ENCODE results near the gene STEAP3.

STEAP3 gene

DNA sequence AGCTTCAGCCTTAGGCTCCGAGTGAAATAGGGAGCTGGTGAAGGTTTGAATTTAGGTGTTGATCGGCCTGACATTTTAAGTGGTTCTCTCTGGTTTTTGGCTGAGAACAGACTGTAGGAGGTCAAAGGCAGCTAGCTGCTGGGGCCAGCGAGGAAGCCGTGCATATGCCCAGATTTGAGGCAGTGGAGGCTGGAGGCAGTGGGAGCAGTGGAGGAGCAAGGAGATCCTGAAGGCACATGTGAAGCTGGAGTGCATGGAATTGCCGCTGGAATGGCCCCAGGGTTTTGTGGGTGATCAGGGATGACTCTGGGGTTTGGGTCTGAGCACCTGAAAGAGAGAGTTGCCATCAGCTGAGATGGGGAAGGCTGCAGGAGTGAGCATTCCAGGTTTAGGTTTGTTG lies 25.1 kb downstream of the STEAP3 start:
- no peak for DNase-seq

GRCh38 chr2:119249311-119249710 lies 25.7 kb downstream of the STEAP3 start:
- no peak for DNase-seq

DNA sequence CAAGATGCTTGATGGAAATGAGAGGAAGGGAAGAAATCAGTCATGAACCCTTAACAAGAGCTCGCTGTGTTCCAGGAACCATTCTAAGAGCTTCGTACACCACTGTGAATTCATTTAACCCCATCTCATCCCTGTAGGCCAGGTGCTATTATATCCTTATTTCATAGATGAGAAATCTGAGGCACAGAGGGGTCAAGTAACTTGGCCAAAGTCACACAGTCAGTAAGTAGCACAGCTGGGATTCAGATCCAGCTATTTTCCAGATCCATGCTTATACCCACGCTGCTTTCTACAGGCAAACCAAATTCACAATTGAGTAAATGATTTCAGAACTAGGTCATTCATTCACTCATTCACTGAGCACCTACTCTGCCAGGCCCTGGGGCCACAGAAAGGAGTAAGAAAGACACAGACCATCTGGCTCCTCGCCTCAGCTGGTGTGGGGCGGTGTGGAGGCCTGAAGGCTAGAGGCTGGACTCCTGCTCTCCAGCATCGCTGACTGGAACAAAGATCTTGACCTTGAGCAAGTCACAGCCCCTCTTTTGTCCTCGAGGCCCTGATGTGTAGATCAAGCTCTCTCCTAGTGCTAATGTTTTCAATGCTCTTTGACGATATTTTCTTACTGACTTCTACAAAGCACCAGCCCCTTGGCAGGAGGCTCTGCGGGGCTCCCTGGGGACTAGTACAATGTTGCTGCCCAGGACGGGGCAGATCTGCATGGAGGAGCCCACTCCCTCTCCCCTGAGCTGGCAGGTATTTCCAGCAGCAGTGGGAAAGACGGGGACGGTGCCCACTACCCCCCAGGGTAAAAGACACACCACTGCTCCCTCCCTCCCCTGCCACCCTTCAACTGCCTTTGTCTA lies 26.5 kb downstream of the STEAP3 start:
- no peak for DNase-seq

GRCh38 chr2:119250718-119251290 lies 27.2 kb downstream of the STEAP3 start:
- DNase-seq: no peak

DNA sequence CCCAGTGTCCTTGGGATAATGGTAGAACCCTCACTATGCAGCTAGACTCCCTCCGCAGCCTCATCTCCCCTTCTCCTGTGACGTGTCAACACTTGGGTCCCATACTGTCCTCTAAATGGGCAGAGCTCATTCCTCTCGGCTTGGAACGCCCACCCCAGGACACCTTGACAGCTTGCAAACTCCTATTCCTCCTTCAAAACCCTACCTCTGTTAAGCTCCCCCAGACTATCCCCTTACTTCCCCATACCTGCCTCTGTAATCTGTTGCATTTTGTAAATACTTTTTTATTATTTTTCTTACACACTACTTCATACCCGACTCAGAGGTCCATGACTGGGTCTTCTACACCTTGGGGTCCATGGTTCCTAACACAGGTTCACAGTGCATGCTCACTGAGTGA lies 28.0 kb downstream of the STEAP3 start:
- no peak for DNase-seq

DNA sequence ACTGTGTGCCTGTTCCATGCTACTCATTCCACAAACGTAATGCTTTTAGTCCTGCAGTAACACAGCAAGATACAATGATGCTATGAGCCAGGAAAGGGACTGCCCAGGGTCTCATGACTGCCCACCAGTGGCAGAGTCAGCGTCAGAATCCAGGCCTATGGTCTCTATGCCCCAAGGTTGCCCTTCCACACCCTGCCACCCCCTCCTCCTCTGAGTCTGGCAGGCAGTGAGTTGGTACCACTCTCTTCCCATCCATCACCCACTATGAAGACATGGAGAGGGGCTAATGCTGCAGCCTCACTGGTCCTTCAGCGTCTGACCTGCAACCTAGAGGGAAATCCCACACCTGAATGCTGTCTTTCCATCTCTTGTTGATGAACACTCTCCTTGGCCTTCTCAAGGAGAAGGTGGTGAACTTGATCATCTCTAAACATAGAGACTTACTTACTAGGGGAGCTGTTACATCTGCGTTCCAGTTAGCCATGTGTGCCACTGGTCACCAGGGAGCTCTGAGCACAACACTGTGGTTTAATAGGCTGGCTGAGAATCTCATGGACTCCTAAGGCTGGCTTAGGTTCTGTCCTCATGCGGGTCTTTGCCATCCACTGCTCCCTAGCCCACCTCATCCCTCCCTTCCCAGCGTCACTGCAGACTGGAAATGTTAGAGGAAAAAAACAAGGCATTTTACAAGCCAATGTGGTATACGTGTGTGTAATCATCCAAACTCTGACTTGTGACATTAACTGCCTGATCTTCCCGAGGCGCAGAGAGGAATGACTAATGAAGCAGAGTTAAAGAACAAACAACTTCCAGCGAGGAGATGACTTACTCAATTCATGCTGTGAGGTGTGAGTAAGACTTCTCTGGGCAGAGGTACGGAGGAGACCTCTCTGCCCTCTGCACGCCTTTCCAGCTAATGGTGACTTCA lies 28.8 kb downstream of the STEAP3 start:
- no peak for DNase-seq

DNA sequence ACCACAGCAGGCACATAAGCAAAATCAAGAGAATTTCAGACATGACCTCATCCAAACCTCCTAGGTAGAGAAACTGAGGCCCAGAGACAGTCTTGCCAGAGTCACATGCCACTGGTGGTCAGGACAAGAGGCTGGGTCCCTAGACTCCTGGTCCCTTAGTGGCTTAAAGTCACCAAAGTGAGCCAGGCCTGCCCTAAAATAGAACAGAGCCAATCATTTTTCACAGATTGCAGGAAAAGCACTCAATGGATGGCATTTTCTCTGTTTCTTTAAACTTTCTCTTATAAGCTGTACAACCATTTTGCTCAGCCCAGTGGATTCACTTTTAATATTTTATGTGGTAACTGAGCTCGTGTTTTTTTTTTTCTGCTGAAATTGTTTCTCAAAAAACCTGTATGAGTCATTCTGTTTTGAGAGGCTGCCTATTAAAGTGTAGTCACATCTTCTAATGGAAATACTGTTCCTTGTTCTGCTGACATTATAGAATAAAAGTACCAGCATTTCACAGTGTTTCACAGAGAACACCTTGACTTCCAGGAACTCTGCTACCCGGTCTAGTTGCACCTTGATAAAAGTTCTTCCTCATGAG lies 29.6 kb downstream of the STEAP3 start:
- no peak for DNase-seq

GRCh38 chr2:119253760-119254600 lies 30.3 kb downstream of the STEAP3 start:
- no peak for DNase-seq

DNA sequence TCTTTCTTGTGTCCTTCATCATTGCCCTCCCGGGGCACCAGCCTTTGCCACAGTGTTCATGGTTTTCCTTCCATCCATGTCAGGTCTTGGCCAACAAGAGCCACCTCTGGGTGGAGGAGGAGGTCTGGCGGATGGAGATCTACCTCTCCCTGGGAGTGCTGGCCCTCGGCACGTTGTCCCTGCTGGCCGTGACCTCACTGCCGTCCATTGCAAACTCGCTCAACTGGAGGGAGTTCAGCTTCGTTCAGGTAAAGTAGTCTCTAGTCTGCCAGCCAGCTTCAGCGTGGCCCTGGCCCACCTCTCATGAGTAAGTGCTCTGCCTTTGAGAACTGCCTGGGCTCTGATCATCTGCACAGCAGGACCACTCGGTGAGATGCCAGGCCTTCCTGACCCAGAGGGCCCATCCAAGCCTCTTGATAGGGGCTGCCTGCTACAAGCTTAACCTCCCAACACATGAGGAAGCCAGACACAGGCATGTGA lies 31.0 kb downstream of the STEAP3 start:
- no peak for DNase-seq

DNA sequence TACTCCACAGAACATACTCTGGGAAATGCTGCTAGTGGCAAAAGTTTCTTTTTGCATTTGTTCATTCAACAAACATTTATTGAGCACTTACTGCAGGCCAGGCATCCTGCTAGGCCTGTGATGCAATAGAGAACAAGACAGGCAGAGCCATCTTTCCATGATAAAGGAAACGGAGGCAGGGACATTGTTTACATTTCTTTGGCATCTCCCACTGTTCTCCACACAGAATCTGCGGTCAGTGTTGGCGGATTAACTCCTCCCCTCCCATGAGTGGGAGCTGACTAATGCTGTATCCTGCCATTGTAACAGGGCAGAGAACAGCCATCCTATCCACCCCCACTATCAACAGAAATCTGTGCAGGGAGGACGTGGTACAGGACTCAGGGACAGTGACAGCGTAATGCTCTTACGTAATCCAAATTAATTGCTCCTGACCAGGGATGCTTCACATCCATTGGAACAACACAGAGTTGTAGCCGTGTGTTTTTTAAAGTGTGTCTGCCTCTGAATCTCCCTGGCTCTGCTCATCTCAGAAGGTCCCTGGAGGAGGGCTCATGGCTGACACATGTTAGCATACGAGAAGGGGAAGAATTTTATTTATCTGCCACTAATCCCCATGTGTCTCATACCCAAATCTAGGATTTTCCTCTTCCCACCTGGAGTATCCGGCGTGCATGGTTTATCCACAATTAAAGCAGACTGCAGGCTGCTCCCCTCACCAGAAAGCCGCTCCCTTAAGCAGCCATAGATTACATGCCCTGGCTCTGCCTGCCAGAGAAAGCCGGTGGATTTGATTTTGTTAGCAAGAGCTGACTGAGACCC lies 32.3 kb downstream of the STEAP3 start:
- no peak for DNase-seq

- DNase-seq: no peak
These were observed 32.9 kb downstream of the STEAP3 start for GRCh38 chr2:119256582-119256921.

GRCh38 chr2:119257198-119257597 lies 33.6 kb downstream of the STEAP3 start:
- no peak for DNase-seq

GRCh38 chr2:119259296-119259860 lies 35.7 kb downstream of the STEAP3 start:
- no peak for DNase-seq

DNA sequence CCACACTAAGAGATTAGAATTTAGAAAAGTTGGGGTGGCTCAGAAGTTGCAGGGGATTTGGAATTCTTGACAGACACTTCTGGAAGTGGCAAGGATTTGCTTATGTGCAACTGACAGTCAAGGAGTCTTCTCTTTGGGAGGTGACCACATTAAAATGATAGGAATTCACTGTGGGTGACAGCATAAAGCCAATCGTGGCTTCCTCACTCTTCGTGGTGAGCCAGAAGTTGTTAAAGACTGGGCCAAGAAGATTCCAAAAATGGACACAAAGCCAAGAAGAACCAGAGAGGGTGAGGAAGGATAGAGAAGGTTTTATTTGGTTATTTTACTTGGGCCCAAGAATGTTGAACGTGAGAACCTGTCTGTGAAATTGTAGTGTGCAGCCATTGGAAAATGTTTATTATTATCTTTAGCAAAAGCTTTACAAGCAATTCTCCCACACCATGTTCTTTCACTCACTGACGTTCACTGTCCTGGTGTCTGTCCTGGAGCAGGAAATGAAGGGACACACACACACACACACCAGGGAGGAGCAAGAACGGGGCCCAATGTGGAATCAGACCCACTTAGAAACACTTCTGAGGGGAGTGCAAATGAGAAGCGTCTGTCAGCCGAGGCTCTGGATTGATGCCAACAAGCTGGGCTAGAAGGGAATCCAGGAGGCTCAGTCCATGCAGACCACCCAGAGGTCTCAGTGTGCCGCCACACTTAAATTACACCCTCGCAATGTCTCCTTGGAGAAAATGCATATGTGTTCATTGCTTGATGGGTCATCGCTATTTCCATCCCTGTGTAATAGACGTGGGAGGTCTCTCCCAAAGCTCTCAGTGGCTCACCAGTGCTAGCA lies 37.2 kb downstream of the STEAP3 start:
- no peak for DNase-seq

DNA sequence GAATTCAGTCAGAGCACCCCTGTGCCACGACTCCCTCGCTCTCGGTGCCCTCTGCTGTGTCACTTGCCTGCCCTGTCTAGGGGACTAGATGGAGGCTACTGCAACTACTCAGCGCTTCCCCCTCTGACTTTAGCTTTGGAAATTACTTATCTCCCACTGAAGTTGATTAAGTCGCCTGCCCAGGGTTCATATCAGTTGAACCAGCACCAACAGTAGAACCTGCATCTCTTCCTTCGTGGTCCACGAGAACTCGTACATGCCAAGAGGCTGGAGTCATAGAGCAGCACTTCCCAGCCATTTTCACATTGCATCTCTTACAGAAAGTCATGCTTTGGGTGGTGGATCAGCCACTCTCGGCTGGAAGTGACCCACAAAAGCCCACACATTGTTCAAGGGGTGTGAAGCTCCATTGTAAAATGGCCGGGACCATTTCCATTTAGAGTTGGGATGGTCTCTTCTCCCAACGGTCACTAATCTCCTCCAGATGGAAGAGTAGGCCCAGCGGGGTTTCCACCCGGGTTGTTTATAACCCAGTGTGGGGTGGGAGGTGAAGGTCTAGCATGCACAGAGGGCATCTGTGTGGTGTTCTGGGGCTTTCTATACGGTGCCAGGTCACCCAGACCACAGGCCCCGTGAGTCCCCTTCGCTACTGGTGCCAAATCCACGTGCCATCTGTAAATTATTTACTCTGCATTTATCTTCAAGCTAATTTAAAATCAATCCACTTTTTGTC lies 38.0 kb downstream of the STEAP3 start:
- DNase-seq: no peak

- no peak for DNase-seq
These were observed 39.4 kb downstream of the STEAP3 start for GRCh38 chr2:119263025-119263424.

GRCh38 chr2:119263656-119264055 lies 40.0 kb downstream of the STEAP3 start:
- DNase-seq: no peak

DNA sequence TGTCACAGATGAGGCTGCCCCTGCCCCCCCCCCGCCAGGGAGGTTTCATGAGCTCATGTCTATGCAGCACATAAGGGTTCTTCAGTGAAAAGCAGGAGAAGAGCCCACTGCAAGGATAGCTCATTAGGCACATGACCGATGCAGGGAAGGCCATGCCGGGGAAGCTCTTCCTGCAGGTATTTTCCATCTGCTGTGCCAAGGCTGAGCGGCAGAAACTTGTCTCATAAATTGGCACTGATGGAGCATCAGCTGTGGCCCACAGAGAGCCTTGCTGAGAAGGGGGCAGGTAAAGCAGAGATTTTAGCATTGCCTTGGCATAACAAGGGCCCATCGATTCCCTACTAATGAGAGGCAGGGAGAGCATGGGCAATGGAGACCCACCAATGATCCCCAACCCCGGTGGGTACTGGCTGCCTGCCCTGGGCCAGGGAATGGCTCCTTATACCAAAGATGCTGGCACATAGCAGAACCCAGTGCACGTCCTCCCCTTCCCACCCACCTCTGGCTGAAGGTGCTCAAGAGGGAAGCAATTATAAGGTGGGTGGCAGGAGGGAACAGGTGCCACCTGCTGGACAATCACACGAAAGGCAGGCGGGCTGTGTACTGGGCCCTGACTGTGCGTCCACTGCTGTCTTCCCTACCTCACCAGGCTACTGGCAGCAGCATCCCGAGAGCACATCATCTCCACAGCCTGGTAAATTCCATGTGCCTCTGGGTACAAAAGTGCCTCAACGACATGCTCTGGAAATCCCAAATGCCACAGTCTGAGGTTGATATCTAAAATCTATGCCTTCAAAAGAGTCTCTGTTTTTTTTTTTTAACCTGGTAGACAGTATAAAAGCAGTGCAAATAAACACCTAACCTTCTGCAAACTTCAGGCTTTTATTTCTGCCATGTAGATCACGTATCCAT lies 41.4 kb downstream of the STEAP3 start:
- no peak for DNase-seq
